GM06990 (cell line): Measurements from ENCODE around the gene ZFR.
"Not testable (repeated sequence)": the region's sequence is repeated elsewhere in the genome, so short reads cannot be mapped to it uniquely, and the experiment has no call there.

Source experiments
- DNase-seq: peaks from one replicate; pipeline ENCODE4 v3.0.0-alpha.2; 2011; ENCODE audit not compliant: insufficient read length; ENCODE audit errors: extremely low read depth
- H3K27me3 ChIP-seq: replicated peaks from 2 replicates; pipeline ENCODE4 v1.6.0; 2011; ENCODE audit warnings: low read length; ENCODE audit not compliant: control insufficient read depth, insufficient read depth
- H3K36me3 ChIP-seq: 2 replicates; pipeline ENCODE4 v1.5.1; 2011; ENCODE audit warnings: low read length; ENCODE audit not compliant: control insufficient read depth, insufficient read depth
- H3K4me3 ChIP-seq: replicated peaks from 2 replicates; pipeline ENCODE4 v1.5.1; 2011; ENCODE audit warnings: low read depth, mild to moderate bottlenecking, control low read depth, low read length
- TF ChIP-seq, protein P1 (sequence below): IDR thresholded peaks from 2 replicates; pipeline ENCODE4 v1.5.1; 2011; ENCODE audit warnings: low read length, control low read depth, mild to moderate bottlenecking, inconsistent platforms; ENCODE audit not compliant: insufficient read depth, poor library complexity, severe bottlenecking

ZFR gene

GRCh38 chr5:32379421-32379820 is 65.1 kb downstream of the ZFR start:
- no peak for DNase-seq
- H3K4me3 ChIP-seq = no peak overlapping the region
- TF ChIP-seq, protein P1, sequence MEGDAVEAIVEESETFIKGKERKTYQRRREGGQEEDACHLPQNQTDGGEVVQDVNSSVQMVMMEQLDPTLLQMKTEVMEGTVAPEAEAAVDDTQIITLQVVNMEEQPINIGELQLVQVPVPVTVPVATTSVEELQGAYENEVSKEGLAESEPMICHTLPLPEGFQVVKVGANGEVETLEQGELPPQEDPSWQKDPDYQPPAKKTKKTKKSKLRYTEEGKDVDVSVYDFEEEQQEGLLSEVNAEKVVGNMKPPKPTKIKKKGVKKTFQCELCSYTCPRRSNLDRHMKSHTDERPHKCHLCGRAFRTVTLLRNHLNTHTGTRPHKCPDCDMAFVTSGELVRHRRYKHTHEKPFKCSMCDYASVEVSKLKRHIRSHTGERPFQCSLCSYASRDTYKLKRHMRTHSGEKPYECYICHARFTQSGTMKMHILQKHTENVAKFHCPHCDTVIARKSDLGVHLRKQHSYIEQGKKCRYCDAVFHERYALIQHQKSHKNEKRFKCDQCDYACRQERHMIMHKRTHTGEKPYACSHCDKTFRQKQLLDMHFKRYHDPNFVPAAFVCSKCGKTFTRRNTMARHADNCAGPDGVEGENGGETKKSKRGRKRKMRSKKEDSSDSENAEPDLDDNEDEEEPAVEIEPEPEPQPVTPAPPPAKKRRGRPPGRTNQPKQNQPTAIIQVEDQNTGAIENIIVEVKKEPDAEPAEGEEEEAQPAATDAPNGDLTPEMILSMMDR = no peak
- H3K36me3 ChIP-seq = peaks cover 3% of the 10 kb centered on the region
- no peaks in the 10 kb centered on the region for H3K27me3 ChIP-seq

- DNase-seq = no peak
- Histone ChIP-seq H3K36me3 (peaks cover 4% of the 10 kb centered on the region), H3K4me3 (no peak overlapping the region), H3K27me3 (no peaks in the 10 kb centered on the region)
- TF ChIP-seq, protein P1 = no peak
Observed at GRCh38 chr5:32378966-32379365, 65.6 kb downstream of the ZFR start.

DNA sequence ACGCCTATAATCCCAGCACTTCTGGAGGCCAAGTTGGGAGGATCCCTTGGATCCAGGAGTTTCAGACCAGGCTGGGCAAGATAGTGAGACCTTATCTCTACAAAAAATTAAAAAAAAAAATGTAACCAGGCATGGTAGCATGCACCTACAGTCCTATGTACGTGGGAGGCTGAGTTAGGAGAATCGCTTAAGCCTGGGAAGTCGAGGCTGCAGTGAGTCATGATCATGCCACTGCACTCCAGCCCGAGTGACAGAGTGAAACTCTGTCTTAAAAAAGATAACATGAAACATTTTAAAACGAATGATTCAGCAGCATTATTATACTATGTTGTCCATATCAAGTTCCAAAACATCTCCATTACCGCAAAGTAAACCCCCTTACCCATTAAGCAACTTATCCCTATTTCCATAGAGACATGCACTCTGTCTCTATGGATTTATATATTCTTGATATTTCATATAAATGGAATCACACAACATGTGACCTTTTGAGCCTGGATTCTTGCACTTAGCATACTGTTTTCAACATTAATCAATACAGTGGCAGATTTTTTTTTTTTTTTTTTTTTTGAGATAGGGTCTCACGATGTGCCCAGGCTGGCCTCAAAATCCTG is 74.9 kb downstream of the ZFR start:
- Histone ChIP-seq H3K4me3 (no peak overlapping the region), H3K27me3 (no peaks in the 10 kb centered on the region), H3K36me3 (peaks cover 8% of the 10 kb centered on the region)
- no peak for DNase-seq
- TF ChIP-seq, protein P1 = no peak

DNA sequence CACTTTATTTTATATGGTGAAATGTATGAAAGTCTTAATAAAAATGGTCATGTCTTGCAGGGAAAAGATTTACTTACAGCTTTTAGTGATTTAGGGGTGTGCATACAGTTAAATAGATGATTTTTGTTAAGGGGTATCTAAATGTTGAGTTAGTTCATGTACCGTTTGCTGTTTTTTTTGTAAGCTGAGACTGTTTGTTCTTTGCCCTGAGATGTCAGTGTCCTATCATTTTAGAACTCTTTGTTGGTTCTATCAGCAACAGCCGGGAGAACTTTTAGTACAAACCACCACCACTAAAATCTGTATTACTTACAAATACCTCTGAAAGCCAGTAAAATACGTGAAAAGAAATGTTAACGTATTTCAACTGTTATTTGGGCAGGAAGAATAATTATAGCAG is 75.5 kb downstream of the ZFR start:
- H3K27me3 ChIP-seq = no peaks in the 10 kb centered on the region
- no peak for DNase-seq
- H3K4me3 ChIP-seq = no peak overlapping the region
- peaks cover 9% of the 10 kb centered on the region for H3K36me3 ChIP-seq
- TF ChIP-seq, protein P1 = no peak

- H3K27me3 ChIP-seq, H3K4me3 ChIP-seq, DNase-seq, H3K36me3 ChIP-seq: not testable (repeated sequence)
Observed at GRCh38 chr5:32367271-32367670, 77.3 kb downstream of the ZFR start.

DNA sequence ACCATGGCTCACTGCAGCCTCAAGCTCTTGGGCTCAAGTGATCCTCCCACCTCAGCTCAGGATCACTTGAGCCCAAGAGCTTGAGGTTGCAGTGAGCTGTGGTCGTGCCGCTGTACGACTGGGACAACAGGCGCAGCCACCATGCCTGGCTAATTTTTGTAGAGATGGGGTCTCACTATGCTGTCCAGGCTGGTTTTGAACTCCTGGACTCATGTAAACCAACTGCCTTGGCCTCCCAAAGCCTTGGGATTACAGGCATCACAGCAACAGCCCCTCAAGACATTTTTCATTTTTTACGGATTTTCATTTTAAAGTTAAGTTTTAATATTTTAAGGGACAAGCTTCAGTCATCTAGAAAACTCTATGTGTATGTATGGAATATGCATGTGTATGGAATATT is 78.9 kb downstream of the ZFR start:
- DNase-seq = no peak
- H3K27me3 ChIP-seq = no peaks in the 10 kb centered on the region
- TF ChIP-seq, protein P1 = no peak
- H3K36me3 ChIP-seq = peaks cover 7% of the 10 kb centered on the region
- no peak overlapping the region for H3K4me3 ChIP-seq
